ENCODE data around the gene PREX1. TPM values are rescaled to one million over a fixed set of nuclear protein-coding genes. Genes with fewer than 3 reads are reported as not detected.
"Not testable (repeated sequence)": the region's sequence is repeated elsewhere in the genome, so short reads cannot be mapped to it uniquely, and the experiment has no call there.

The PREX1 gene
- total RNA-seq, 2 donors from 2014 or later: 132 to 167 TPM

- H3K27ac Mint-ChIP-seq: peak overlapping the region in 1 of 2 donors; percentile 11
- DNase-seq (ENCODE audit: low spot score) (no peak), ATAC-seq (no peak)
- peaks cover 4% of the 10 kb centered on the region for H3K36me3 Mint-ChIP-seq
- peaks cover 0 to 8% of the 10 kb centered on the region in 2 donors for H3K4me1 Mint-ChIP-seq (ENCODE audit: low read depth in 2 of 2)
- H3K4me3 Mint-ChIP-seq: no peak overlapping the region
- H3K9me3 Mint-ChIP-seq: no peaks in the 10 kb centered on the region
- H3K27me3 Mint-ChIP-seq: no peaks in the 10 kb centered on the region
Measured at GRCh38 chr20:48852609-48853008, 24.8 kb upstream of the PREX1 start.

GRCh38 chr20:48851579-48851978, 23.8 kb upstream of the PREX1 start:
- Mint-ChIP-seq H3K27me3 (no peaks in the 10 kb centered on the region), H3K9me3 (no peaks in the 10 kb centered on the region), H3K27ac (no peak overlapping the region), H3K4me1 (ENCODE audit: low read depth in 2 of 2) (peaks cover 0 to 8% of the 10 kb centered on the region in 2 donors), H3K36me3 (peaks cover 4% of the 10 kb centered on the region), H3K4me3 (no peak overlapping the region)
- no peak for ATAC-seq
- DNase-seq (ENCODE audit: low spot score): no peak

DNA sequence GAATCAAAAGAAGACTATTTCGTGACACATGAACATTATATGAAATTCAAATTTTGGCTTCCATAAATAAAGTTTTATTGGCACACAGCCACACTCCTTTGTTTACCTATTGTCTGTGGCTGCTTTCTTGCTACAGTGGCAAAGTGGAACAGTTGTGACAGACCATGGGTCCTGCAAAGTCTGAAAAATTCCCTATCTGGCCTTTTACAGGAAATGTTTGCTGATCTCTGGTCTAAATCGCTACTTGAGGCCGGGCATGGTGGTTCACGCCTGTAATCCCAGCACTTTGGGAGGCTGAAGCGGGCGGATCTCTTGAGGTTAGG, 23.1 kb upstream of the PREX1 start:
- ATAC-seq: no peak

GRCh38 chr20:48850257-48850976, 22.6 kb upstream of the PREX1 start:
- Mint-ChIP-seq H3K27ac (no peak overlapping the region), H3K4me1 (ENCODE audit: low read depth in 2 of 2) (peaks cover 0 to 8% of the 10 kb centered on the region in 2 donors), H3K9me3 (no peaks in the 10 kb centered on the region), H3K4me3 (no peak overlapping the region), H3K27me3 (no peaks in the 10 kb centered on the region), H3K36me3 (peaks cover 4% of the 10 kb centered on the region)
- DNase-seq (ENCODE audit: low spot score) (no peak), ATAC-seq (no peak)

More for the DNA sequence above, 23.1 kb upstream of the PREX1 start:
- Mint-ChIP-seq H3K27me3 (no peaks in the 10 kb centered on the region), H3K27ac (no peak overlapping the region), H3K4me1 (ENCODE audit: low read depth in 2 of 2) (peaks cover 0 to 8% of the 10 kb centered on the region in 2 donors), H3K4me3 (no peak overlapping the region), H3K9me3 (no peaks in the 10 kb centered on the region), H3K36me3 (peaks cover 4% of the 10 kb centered on the region)
- no peak for DNase-seq (ENCODE audit: low spot score)

DNA sequence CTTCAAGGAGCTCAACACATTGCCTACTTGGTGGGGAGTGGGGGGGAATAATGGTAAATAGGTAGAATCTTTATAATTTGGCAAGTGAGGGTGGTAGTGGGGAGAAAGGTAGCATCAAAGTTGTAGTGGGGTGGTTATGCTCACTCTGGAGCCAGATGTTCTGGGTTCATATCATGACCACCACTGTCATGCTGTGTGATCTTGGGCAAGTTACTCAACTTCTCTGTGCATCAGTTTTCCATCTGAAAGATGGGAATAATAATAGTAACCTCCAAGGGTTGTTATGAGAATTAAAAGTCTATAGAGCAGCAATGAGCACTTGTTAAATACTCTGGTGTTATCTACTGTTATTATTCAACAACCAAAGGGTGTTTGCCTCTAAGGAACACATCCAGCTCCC, 22.0 kb upstream of the PREX1 start:
- Mint-ChIP-seq H3K27me3 (peaks cover 0 to 3% of the 10 kb centered on the region in 2 donors), H3K9me3 (no peaks in the 10 kb centered on the region), H3K4me1 (ENCODE audit: low read depth in 2 of 2) (peaks cover 0 to 12% of the 10 kb centered on the region in 2 donors), H3K27ac (no peak overlapping the region), H3K36me3 (peaks cover 4% of the 10 kb centered on the region), H3K4me3 (no peak overlapping the region)
- ATAC-seq (no peak), DNase-seq (ENCODE audit: low spot score) (no peak)

- DNase-seq (ENCODE audit: low spot score) (no peak), ATAC-seq (no peak)
- Mint-ChIP-seq H3K27me3 (peaks cover 0 to 3% of the 10 kb centered on the region in 2 donors), H3K27ac (no peak overlapping the region), H3K36me3 (peaks cover 4% of the 10 kb centered on the region), H3K4me1 (ENCODE audit: low read depth in 2 of 2) (peaks cover 0 to 12% of the 10 kb centered on the region in 2 donors), H3K9me3 (no peaks in the 10 kb centered on the region), H3K4me3 (no peak overlapping the region)
Measured at GRCh38 chr20:48849299-48849698, 21.5 kb upstream of the PREX1 start.

GRCh38 chr20:48847498-48848205, 19.9 kb upstream of the PREX1 start:
- peaks cover 0 to 3% of the 10 kb centered on the region in 2 donors for H3K27me3 Mint-ChIP-seq
- ATAC-seq (no peak), DNase-seq (ENCODE audit: low spot score) (no peak)
- no peaks in the 10 kb centered on the region for H3K9me3 Mint-ChIP-seq
- H3K4me3 Mint-ChIP-seq: no peak overlapping the region
- peaks cover 0 to 4% of the 10 kb centered on the region in 2 donors for H3K4me1 Mint-ChIP-seq (ENCODE audit: low read depth in 2 of 2)
- peaks cover 3% of the 10 kb centered on the region for H3K36me3 Mint-ChIP-seq
- H3K27ac Mint-ChIP-seq: peak overlapping the region in 1 of 2 donors; percentile 7

GRCh38 chr20:48846516-48847492, 19.0 kb upstream of the PREX1 start:
- no peak for DNase-seq (ENCODE audit: low spot score)
- peaks cover 0 to 7% of the 10 kb centered on the region in 2 donors for H3K27me3 Mint-ChIP-seq
- peaks cover 0 to 4% of the 10 kb centered on the region in 2 donors for H3K4me1 Mint-ChIP-seq (ENCODE audit: low read depth in 2 of 2)
- H3K27ac Mint-ChIP-seq: peak overlapping the region in 1 of 2 donors; percentile 7
- ATAC-seq: peak; percentile 49 to 66
- no peaks in the 10 kb centered on the region for H3K9me3 Mint-ChIP-seq
- H3K36me3 Mint-ChIP-seq: no peaks in the 10 kb centered on the region
- no peak overlapping the region for H3K4me3 Mint-ChIP-seq

GRCh38 chr20:48845721-48846306, 18.0 kb upstream of the PREX1 start:
- no peak for ATAC-seq
- Mint-ChIP-seq H3K4me3 (no peak overlapping the region), H3K36me3 (no peaks in the 10 kb centered on the region), H3K9me3 (no peaks in the 10 kb centered on the region), H3K27me3 (peaks cover 0 to 7% of the 10 kb centered on the region in 2 donors), H3K27ac (no peak overlapping the region), H3K4me1 (ENCODE audit: low read depth in 2 of 2) (peaks cover 0 to 4% of the 10 kb centered on the region in 2 donors)
- DNase-seq (ENCODE audit: low spot score): no peak

- Mint-ChIP-seq H3K27me3 (peaks cover 0 to 7% of the 10 kb centered on the region in 2 donors), H3K4me3 (no peak overlapping the region), H3K9me3 (no peaks in the 10 kb centered on the region), H3K4me1 (ENCODE audit: low read depth in 2 of 2) (peaks cover 0 to 4% of the 10 kb centered on the region in 2 donors), H3K36me3 (no peaks in the 10 kb centered on the region), H3K27ac (no peak overlapping the region)
- DNase-seq (ENCODE audit: low spot score): no peak
- ATAC-seq: no peak
Measured at GRCh38 chr20:48844996-48845395, 17.2 kb upstream of the PREX1 start.

DNA sequence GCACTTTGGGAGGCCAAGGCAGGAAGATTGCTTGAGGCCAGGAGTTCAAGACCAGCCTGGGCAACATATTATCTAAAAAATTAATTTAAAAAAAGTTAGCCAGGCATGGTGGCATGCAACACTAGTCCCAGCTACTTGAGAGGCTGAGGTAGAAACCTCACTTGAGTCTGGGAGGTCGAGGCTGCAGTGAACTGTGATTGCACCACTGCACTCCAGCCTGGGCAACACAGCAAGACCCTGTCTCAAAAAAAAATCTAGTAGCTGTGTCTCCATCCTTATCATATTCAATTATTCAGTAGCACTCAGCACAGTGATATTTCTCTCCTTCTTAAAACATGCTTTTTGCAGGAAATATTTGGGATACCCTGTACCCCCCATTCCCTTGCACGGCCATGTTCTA, 16.1 kb upstream of the PREX1 start:
- not testable (repeated sequence) for H3K4me3 Mint-ChIP-seq; H3K4me1 Mint-ChIP-seq (ENCODE audit: low read depth in 2 of 2); DNase-seq (ENCODE audit: low spot score)

GRCh38 chr20:48843057-48843806, 15.4 kb upstream of the PREX1 start:
- DNase-seq (ENCODE audit: low spot score): no peak
- H3K27me3 Mint-ChIP-seq: peaks cover 0 to 7% of the 10 kb centered on the region in 2 donors
- ATAC-seq: no peak
- no peaks in the 10 kb centered on the region for H3K9me3 Mint-ChIP-seq
- H3K27ac Mint-ChIP-seq: no peak overlapping the region
- peaks cover 4 to 6% of the 10 kb centered on the region in 2 donors for H3K4me1 Mint-ChIP-seq (ENCODE audit: low read depth in 2 of 2)
- no peaks in the 10 kb centered on the region for H3K36me3 Mint-ChIP-seq
- no peak overlapping the region for H3K4me3 Mint-ChIP-seq

More for the DNA sequence above, 16.1 kb upstream of the PREX1 start:
- not testable (repeated sequence) for ATAC-seq, H3K9me3 Mint-ChIP-seq, H3K36me3 Mint-ChIP-seq, H3K27ac Mint-ChIP-seq, H3K27me3 Mint-ChIP-seq

All from natural killer cell treated with Interleukin-12 subunit alpha and Interleukin-12 subunit beta and Interleukin-15 and Interleukin-18, amount 100 ng/mL, for 72 hours (primary cell).